HEK293 (cell line): ENCODE measurements around the gene S1PR4.

Experiments used
- CTCF ChIA-PET: fragments of 350-600 bp; formaldehyde crosslinking; extraction: SDS; loops from one replicate; lab custom pipeline; 2021; ENCODE audit warnings: antibody characterized with exemption; lab: Yijun Ruan, JAX
- POLR2A ChIA-PET: fragments of 300-600 bp; formaldehyde crosslinking; extraction: SDS; loops from one replicate; lab custom pipeline; 2020; ENCODE audit warnings: antibody characterized with exemption, inconsistent platforms; lab: Yijun Ruan, JAX
- H3K27ac ChIP-seq: fragments of 200-500 bp; sonication (Bioruptor generic); 2 replicates; pipeline ENCODE4 v1.5.1; 2014; ENCODE audit warnings: low read depth, low read length, control low read depth, inconsistent platforms; ENCODE audit errors: extremely low read depth
- H3K36me3 ChIP-seq, 2 experiments: fragments of 200-500 bp in 1 of 2; sonication (Bioruptor generic) in 1 of 2; 1 replicate in 1 of 2; 2 replicates in 1 of 2; pipeline ENCODE4 v1.5.1; 2014 to 2017; ENCODE audit warnings: inconsistent platforms in 2 of 2, low read length in 2 of 2; ENCODE audit not compliant: control insufficient read depth in 2 of 2, insufficient read depth in 1 of 2
- H3K4me1 ChIP-seq: fragments of 200-500 bp; sonication (Bioruptor generic); 2 replicates; pipeline ENCODE4 v1.5.1; 2014; ENCODE audit warnings: mild to moderate bottlenecking, low read length, inconsistent platforms; ENCODE audit not compliant: control insufficient read depth, insufficient read depth
- H3K4me3 ChIP-seq: 2 replicates; pipeline ENCODE4 v1.5.1; 2011; ENCODE audit warnings: low read depth, mild to moderate bottlenecking, control low read depth, low read length, moderate library complexity
- H3K9me3 ChIP-seq: fragments of 200-500 bp; sonication (Bioruptor generic); 2 replicates; pipeline ENCODE4 v1.5.1; 2014; ENCODE audit warnings: low read depth, low read length, inconsistent platforms; ENCODE audit not compliant: control insufficient read depth, insufficient read depth
- FEZF1 ChIP-seq: fragments of 450-650 bp; formaldehyde crosslinking; IDR thresholded peaks from 2 replicates; pipeline ENCODE4 v1.5.1; 2016; ENCODE audit warnings: missing biosample characterization, missing genetic modification characterization
- KLF1 ChIP-seq: fragments of 450-650 bp; formaldehyde crosslinking; IDR thresholded peaks from 2 replicates; pipeline ENCODE4 v1.5.1; 2016; ENCODE audit warnings: missing biosample characterization, missing genetic modification characterization
- KLF9 ChIP-seq: fragments of 450-650 bp; formaldehyde crosslinking; IDR thresholded peaks from 2 replicates; pipeline ENCODE4 v1.5.1; 2016; ENCODE audit warnings: missing biosample characterization, missing genetic modification characterization, low read depth
- OSR2 ChIP-seq: fragments of 450-650 bp; formaldehyde crosslinking; IDR thresholded peaks from 2 replicates; pipeline ENCODE4 v1.5.1; 2016; ENCODE audit warnings: missing biosample characterization, missing genetic modification characterization
- PATZ1 ChIP-seq: fragments of 450-650 bp; formaldehyde crosslinking; IDR thresholded peaks from 2 replicates; pipeline ENCODE4 v1.5.1; 2016; ENCODE audit warnings: missing biosample characterization, missing genetic modification characterization
- REST ChIP-seq: fragments of 450-650 bp; formaldehyde crosslinking; IDR thresholded peaks from 2 replicates; pipeline ENCODE4 v1.5.1; 2016; ENCODE audit warnings: missing biosample characterization, missing genetic modification characterization
- SCRT2 ChIP-seq: fragments of 450-650 bp; formaldehyde crosslinking; IDR thresholded peaks from 2 replicates; pipeline ENCODE4 v1.5.1; 2016; ENCODE audit warnings: missing biosample characterization, missing genetic modification characterization
- TCF7L2 ChIP-seq: IDR thresholded peaks from 2 replicates; pipeline ENCODE4 v1.6.1; 2011; ENCODE audit warnings: low read depth, mild to moderate bottlenecking, inconsistent platforms, low read length, moderate library complexity, borderline replicate concordance
- ZBTB8A ChIP-seq: fragments of 450-650 bp; formaldehyde crosslinking; IDR thresholded peaks from 2 replicates; pipeline ENCODE4 v1.5.1; 2016; ENCODE audit warnings: missing biosample characterization, missing genetic modification characterization
- ZNF121 ChIP-seq: fragments of 450-650 bp; formaldehyde crosslinking; IDR thresholded peaks from 2 replicates; pipeline ENCODE4 v1.5.1; 2016; ENCODE audit warnings: missing biosample characterization, missing genetic modification characterization
- ZNF148 ChIP-seq: fragments of 450-650 bp; formaldehyde crosslinking; IDR thresholded peaks from 2 replicates; pipeline ENCODE4 v1.5.0; 2017; ENCODE audit warnings: missing biosample characterization, missing genetic modification characterization, borderline replicate concordance
- ZNF184 ChIP-seq: fragments of 450-650 bp; IDR thresholded peaks from 2 replicates; pipeline ENCODE4 v1.5.1; 2018; ENCODE audit warnings: missing biosample characterization, mild to moderate bottlenecking, missing genetic modification characterization
- ZNF202 ChIP-seq: fragments of 450-650 bp; formaldehyde crosslinking; IDR thresholded peaks from 2 replicates; pipeline ENCODE4 v1.5.1; 2016; ENCODE audit warnings: missing biosample characterization, missing genetic modification characterization, borderline replicate concordance
- ZNF513 ChIP-seq: fragments of 450-650 bp; IDR thresholded peaks from 2 replicates; pipeline ENCODE4 v1.5.1; 2018; ENCODE audit warnings: missing biosample characterization, missing genetic modification characterization
- ZNF544 ChIP-seq: fragments of 450-650 bp; formaldehyde crosslinking; IDR thresholded peaks from 2 replicates; pipeline ENCODE4 v1.5.0; 2017; ENCODE audit warnings: missing biosample characterization, missing genetic modification characterization
- ZNF747 ChIP-seq: fragments of 450-650 bp; formaldehyde crosslinking; IDR thresholded peaks from 2 replicates; pipeline ENCODE4 v1.5.1; 2016; ENCODE audit warnings: missing biosample characterization, missing genetic modification characterization
- TF ChIP-seq, protein P1 (sequence below): fragments of 450-650 bp; IDR thresholded peaks from 2 replicates; pipeline ENCODE4 v1.5.1; 2018; ENCODE audit warnings: missing biosample characterization, mild to moderate bottlenecking, missing genetic modification characterization

The S1PR4 gene

GRCh38 chr19:3204646-3205275, 26.2 kb downstream of the S1PR4 start:
- CTCF ChIA-PET, result no interaction called here
- TF ChIP-seq SCRT2 (tag by site-specific recombination), result peak; percentile 81
- no peak for TF ChIP-seq ZNF513
- H3K36me3 ChIP-seq, result peaks cover 7 to 81% of the 10 kb centered on the region in 2 experiments; a peak in 2 of 3 replicates
- no peak overlapping the region for H3K4me3 ChIP-seq
- no peaks in the 10 kb centered on the region for H3K9me3 ChIP-seq
- H3K4me1 ChIP-seq, result no peaks in the 10 kb centered on the region
- POLR2A ChIA-PET, result no interaction called here
- H3K27ac ChIP-seq, result no peak overlapping the region

DNA sequence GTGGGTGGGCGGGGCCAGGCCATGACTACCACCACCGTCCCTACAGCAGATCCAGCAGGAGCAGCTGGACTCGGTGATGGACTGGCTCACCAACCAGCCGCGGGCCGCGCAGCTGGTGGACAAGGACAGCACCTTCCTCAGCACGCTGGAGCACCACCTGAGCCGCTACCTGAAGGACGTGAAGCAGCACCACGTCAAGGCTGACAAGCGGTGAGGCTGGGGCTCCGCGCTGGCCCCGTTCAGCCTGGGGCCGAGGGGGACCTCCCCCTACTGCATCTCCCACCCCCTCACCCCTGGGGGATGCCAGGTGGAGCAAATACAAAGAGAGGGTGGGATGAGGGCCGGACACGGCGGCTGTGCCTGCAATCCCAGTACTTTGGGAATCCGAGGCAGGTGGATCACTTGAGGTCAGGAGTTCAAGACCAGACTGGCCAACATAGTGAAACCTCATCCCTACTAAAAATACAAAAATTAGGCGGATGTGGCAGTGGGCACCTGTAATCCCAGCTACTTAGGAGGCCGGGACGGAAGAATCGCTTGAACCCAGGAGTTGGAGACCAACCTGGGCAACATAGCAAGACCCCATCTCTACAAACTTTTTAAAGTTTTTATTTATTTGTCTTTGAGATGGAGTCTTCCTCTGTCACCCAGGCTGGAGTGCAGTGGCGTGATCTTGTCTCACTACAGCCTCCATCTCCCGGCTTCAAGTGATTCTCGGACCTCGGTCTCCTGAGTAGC, 27.8 kb downstream of the S1PR4 start:
- no peaks in the 10 kb centered on the region for H3K9me3 ChIP-seq
- CTCF ChIA-PET, result interaction anchor here (0.6 kb wide), 1 partner anchor 63 kb away, joined by 3 read pairs; no protein-coding TSS in a partner anchor
- no peak overlapping the region for H3K4me3 ChIP-seq
- H3K4me1 ChIP-seq, result no peaks in the 10 kb centered on the region
- TF ChIP-seq ZNF121 (tag by site-specific recombination) (peak; percentile 87), ZNF544 (no peak), OSR2 (no peak)
- TF ChIP-seq, protein P1, sequence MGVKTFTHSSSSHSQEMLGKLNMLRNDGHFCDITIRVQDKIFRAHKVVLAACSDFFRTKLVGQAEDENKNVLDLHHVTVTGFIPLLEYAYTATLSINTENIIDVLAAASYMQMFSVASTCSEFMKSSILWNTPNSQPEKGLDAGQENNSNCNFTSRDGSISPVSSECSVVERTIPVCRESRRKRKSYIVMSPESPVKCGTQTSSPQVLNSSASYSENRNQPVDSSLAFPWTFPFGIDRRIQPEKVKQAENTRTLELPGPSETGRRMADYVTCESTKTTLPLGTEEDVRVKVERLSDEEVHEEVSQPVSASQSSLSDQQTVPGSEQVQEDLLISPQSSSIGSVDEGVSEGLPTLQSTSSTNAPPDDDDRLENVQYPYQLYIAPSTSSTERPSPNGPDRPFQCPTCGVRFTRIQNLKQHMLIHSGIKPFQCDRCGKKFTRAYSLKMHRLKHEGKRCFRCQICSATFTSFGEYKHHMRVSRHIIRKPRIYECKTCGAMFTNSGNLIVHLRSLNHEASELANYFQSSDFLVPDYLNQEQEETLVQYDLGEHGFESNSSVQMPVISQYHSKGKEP (tag by site-specific recombination), result no peak
- POLR2A ChIA-PET, result no interaction called here
- no peak overlapping the region for H3K27ac ChIP-seq
- H3K36me3 ChIP-seq, result peaks cover 7 to 70% of the 10 kb centered on the region in 2 experiments; a peak in 2 of 3 replicates

GRCh38 chr19:3207461-3208242, 29.1 kb downstream of the S1PR4 start:
- H3K27ac ChIP-seq, result no peak overlapping the region
- ChIA-PET POLR2A (no interaction called here), CTCF (no interaction called here)
- H3K4me3 ChIP-seq, result no peak overlapping the region
- peaks cover 7 to 60% of the 10 kb centered on the region in 2 experiments; a peak in 2 of 3 replicates for H3K36me3 ChIP-seq
- H3K4me1 ChIP-seq, result no peaks in the 10 kb centered on the region
- H3K9me3 ChIP-seq, result no peaks in the 10 kb centered on the region
- TF ChIP-seq ZNF184 (tag by site-specific recombination) (no peak), FEZF1 (no peak), REST (tag by site-specific recombination) (no peak), TCF7L2 (no peak), ZNF202 (no peak), PATZ1 (tag by site-specific recombination) (peak; percentile 22; the same call in 1 of the 2 replicates), ZBTB8A (no peak), ZNF148 (no peak), KLF1 (tag by site-specific recombination) (no peak), KLF9 (tag by site-specific recombination) (peak; percentile 33), ZNF747 (tag by site-specific recombination) (no peak)
